Measurements from ENCODE around the gene TMEM221. TPM values are rescaled to one million over a fixed set of nuclear protein-coding genes. Genes with fewer than 3 reads are reported as not detected.

The TMEM221 gene
- total RNA-seq, result 1.5 TPM

DNA sequence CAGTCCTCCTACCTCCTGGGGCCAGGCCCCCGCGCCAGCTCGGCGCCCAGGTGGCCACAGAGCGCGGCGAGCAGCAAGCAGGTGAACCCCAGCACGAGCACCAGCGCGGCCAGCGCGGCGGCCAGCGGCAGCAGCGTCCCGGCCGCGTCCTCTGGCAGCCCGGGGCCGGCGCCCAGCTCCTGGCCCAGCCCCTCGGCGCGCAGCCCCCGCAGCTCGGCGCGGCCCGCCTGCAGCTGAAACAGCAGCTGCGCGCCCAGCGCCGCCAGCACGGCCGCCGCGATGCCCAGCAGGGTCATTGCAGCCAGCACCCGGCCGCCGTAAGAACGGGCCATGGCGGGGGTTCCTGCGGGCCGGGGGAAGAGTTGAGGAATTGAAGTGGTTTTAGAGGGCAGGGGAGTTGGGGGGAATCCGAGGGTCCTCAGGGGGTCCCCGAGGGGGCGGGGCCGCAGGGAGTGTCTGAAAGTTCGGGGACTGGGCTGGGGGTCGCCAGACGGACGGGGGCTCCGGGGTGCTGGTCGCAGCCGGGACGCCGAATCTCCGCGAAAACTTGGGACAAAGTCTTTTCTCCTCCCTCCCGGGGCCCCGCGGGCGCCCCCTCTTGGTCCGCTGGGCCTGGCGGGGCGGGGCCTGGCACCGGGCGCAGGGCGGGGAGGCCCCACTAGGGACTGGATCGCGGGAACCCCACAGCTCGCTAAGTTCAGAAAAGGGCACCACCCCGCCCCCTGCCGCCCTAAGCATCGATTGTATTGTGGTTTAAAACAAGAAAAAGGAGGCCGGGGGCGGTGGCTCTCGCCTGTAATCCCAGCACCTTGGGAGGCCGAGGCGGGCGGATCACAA is at the start of gene TMEM221:
TMEM221 (minus strand) TSS at position 538 of the 837 bp plus-strand sequence; CDS start at position 332, 206 bp downstream.

DNA sequence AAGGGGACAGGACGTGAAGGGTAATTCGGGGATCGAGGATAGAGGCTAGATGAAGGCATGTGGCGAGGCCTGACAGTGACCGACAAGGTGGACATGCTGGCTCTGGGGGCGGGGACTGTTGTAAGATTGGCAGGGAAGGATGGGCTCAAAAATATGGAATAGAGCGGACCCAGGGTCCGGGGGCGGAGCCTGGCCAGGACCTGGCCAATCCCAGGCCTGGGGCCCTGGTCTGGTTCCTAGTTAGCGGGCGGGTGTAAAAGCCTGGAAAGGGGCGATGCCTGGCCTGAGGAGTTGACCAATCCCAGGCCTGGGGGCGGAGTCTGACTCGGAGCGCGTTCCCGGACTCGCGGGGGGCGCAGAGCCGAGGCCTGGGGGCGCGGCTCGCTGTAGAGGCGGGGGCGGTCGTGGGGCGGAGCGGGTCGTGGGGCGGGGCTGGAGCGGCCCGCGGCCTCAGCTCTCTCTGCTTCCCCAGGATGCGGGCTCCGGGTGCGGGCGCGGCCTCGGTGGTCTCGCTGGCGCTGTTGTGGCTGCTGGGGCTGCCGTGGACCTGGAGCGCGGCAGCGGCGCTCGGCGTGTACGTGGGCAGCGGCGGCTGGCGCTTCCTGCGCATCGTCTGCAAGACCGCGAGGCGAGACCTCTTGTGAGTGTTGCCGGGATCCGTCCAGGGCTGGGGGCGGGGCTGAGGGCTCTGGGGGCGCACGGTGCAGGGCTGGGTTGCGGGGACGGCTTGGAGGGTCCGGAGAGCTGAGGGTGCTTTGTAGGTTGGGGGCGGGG is 21.8 kb upstream of the TMEM221 start, which contains the start of gene SLC27A1:
SLC27A1 (plus strand) TSS at position 457 of the 774 bp plus-strand sequence; CDS start at position 474, 17 bp downstream.

DNA sequence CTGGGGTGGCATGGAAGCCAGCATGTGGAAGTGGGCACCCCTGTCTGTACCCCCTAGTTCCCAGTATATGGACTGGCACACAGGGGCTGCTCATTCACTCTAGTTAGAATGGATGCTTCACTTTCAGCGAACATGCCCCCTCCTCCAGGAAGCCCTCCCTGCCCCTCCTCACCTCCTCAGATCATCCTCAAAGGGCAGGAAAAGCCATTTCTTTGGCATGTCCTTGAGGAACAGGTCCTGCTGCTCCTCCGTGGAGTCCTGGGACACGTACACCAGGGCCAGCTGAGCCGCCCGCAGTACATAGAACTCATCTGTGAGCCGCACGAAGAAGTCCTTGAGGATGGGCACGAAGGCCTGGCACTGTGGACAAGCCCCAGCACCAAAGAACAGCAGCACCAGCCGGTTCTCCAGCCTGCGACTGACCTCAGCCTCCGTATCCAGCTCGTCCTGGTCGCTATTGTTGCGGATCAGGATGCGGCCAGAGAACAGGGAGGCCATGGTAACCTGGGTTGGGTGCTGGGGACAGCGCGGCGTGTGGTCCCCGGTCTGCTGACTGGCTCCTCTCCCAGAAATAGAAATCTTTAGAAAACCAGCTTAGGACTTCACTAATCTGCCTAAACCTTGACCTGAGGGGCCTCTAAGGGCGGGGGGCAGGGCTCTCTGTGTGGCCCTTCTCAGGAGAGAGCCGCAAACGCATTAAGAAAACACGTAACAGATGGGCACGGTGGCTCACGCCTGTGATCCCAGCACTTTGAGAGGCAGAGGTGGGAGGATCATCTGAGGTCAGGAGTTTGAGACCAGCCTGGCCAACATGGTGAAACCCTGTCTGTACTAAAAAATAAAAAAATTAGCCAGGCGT is 12.1 kb upstream of the TMEM221 start, which contains the start of gene NXNL1:
NXNL1 (minus strand) TSS at position 555 of the 859 bp plus-strand sequence; CDS start at position 498, 57 bp downstream.

DNA sequence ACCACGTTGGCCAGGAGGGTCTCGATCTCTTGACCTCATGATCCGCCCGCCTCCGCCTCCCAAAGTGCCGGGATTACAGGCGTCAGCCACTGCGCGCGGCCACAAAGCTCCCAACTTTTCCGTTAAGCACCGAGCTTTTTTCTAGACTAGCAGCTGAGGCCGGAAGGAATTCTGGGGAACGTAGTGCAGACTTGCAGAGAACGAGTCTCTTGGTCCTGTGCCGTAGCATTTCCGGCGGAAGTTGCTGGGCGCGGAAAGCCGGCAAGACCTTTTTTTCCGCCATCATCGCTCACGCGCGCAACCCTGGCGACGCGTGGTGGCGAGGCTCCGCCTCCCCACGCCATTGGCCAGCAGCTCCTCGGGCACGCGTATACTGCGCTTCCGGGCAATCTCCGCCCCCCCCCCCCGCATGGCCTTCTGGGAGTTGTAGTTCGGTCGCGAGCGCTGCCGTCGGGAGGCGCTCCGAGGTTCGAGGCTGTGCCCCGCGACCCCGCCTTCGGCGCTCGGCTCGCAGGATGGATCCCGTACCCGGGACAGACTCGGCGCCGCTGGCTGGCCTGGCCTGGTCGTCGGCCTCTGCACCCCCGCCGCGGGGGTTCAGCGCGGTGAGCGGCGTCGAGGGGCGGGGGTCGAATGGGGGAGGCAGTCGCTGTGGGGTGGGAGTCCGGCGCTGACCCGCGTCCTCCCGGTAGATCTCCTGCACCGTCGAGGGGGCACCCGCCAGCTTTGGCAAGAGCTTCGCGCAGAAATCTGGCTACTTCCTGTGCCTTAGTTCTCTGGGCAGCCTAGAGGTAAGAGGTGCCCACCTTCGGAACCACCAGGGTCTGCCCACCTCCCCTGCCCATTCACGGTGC is 28.6 kb downstream of the TMEM221 start, which contains the start of gene MVB12A:
MVB12A (plus strand) TSS at position 427 of the 854 bp plus-strand sequence; CDS start at position 516, 89 bp downstream.

DNA sequence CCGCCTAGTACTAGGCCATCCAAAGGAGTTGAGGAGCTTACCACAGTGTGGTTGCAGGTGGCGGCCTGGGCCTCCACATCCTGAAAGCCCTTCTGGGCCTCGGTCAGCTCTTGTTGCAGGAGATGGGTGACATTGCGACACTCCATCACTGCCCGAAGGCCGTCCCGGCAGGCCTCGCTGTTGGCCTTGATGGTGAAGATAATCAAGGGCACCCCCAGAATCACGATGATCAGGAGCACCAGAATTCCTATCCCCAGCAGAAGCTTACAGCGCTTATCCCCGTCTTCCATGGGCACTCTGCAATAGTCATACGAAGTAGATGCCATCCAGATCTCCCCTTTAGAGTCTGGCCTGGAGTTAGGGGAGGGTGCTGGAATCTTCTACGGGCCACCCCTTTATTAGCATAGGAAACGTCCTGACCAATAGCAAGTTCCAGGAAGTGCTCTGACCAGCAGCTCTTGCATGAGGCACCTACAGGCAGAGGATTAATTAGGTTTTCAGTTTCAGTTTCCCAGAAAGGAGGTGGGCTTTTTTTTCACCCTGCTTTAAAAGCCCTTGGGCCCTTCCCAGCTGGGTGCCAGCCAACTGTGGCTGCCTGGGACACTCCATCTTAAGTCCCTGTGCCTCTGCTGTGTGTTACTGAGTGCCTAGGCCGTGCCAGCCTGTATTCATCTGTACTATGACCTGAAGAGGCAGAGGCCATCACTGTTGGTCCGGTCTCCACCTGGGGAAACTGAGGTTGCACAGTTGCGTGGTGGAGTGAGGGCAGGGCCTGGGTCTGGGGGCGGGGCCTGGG is 43.0 kb downstream of the TMEM221 start, which contains the start of gene BST2:
BST2 (minus strand) TSS at position 381 of the 796 bp plus-strand sequence; CDS start at position 326, 55 bp downstream.

DNA sequence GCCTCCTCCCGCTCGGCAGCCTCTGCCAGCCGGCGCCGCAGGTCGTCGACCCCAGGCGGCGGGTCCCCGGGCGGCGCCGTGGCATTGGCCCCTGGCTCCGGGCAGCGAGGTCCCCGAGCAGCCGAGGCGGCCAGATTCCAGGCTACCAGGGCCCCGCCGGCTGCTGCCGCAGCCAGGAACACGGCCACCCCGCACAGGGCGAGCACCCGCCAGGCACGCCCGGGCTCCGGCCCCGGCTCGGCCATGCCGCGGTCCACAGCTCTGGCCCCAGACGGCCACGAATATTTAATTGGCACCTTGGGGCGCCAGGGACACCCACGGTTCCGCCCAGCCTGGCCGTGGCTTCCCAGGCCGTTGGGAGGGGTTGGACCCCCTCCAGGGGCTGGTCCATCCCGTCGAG is 54.6 kb downstream of the TMEM221 start, which contains the start of gene CCDC194:
CCDC194 (minus strand) TSS at position 283 of the 400 bp plus-strand sequence; CDS start at position 245, 38 bp downstream.

Other genes starting within 250 kb of the TMEM221 start
- gene USE1, start 233.3 kb downstream of the TMEM221 start, total RNA-seq, result 18.3 TPM
- gene OCEL1, start 222.4 kb downstream of the TMEM221 start, total RNA-seq, result 11.0 TPM
- gene NR2F6, start 202.7 kb downstream of the TMEM221 start, total RNA-seq, result 53.7 TPM
- gene USHBP1, start 183.9 kb downstream of the TMEM221 start, total RNA-seq, result 9.8 TPM
- gene BABAM1, start 181.2 kb downstream of the TMEM221 start, total RNA-seq, result 60.1 TPM
- gene ANKLE1, start 166.8 kb downstream of the TMEM221 start, total RNA-seq, result 2.6 TPM
- gene ABHD8, start 145.2 kb downstream of the TMEM221 start, total RNA-seq, result 18.3 TPM
- 42.7 TPM for gene MRPL34, start 142.8 kb downstream of the TMEM221 start, total RNA-seq
- gene DDA1, start 139.1 kb downstream of the TMEM221 start, total RNA-seq, result 19.2 TPM
- gene ANO8, start 113.8 kb downstream of the TMEM221 start, total RNA-seq, result 12.3 TPM
- gene GTPBP3, start 111.1 kb downstream of the TMEM221 start, total RNA-seq, result 36.7 TPM
- gene PLVAP, start 71.3 kb downstream of the TMEM221 start, total RNA-seq, result 157 TPM
- gene CCDC194, start 54.5 kb downstream of the TMEM221 start, total RNA-seq, result 0.41 TPM
- 64.1 TPM for gene BST2, start 43.0 kb downstream of the TMEM221 start, total RNA-seq
- 69.9 TPM for gene MVB12A, start 28.6 kb downstream of the TMEM221 start, total RNA-seq
- gene NXNL1, start 12.3 kb upstream of the TMEM221 start, total RNA-seq, result not detected
- 32.3 TPM for gene SLC27A1, start 21.9 kb upstream of the TMEM221 start, total RNA-seq
- 63.8 TPM for gene PGLS, start 63.0 kb upstream of the TMEM221 start, total RNA-seq
- 49.6 TPM for gene COLGALT1, start 107.0 kb upstream of the TMEM221 start, total RNA-seq
- 0.41 TPM for gene UNC13A, start 239.7 kb upstream of the TMEM221 start, total RNA-seq